ENCODE measurements around the gene TMEM231. TPM values are rescaled to one million over a fixed set of nuclear protein-coding genes. Genes with fewer than 3 reads are reported as not detected.
A peak's percentile ranks its signal among the peaks of the same experiment; 100 is the strongest.

The TMEM231 gene
- total RNA-seq, 1 donor = 12.1 TPM

- H3K4me3 ChIP-seq (ENCODE audit: low read depth, low read length) = no peak overlapping the region
- no peak for DNase-seq (ENCODE audit: low read depth)
- TF ChIP-seq CTCF (IDR thresholded peaks at IDR 0.05; ENCODE audit: insufficient read depth, low read depth, low read length) = no peak
Measured at GRCh38 chr16:75497558-75497957, 58.5 kb downstream of the TMEM231 start.

GRCh38 chr16:75495076-75495674 is 60.9 kb downstream of the TMEM231 start, which contains the start of gene CHST6:
Gene CHST6, minus strand, starts transcription at chr16:75495441. Its CDS starts 15,613 bp downstream, at chr16:75479828.
- no peak for DNase-seq (ENCODE audit: low read depth)
- TF ChIP-seq CTCF (IDR thresholded peaks at IDR 0.05; ENCODE audit: insufficient read depth, low read depth, low read length) = no peak
- H3K4me3 ChIP-seq (ENCODE audit: low read depth, low read length) = peak within 1 kb of the TSS; percentile 48

GRCh38 chr16:75494661-75495075 is 61.4 kb downstream of the TMEM231 start:
- H3K4me3 ChIP-seq (ENCODE audit: low read depth, low read length) = peak overlapping the region; percentile 48
- no peak for TF ChIP-seq CTCF (IDR thresholded peaks at IDR 0.05; ENCODE audit: insufficient read depth, low read depth, low read length)
- no peak for DNase-seq (ENCODE audit: low read depth)

GRCh38 chr16:75494184-75494583 is 61.9 kb downstream of the TMEM231 start:
- no peak for TF ChIP-seq CTCF (IDR thresholded peaks at IDR 0.05; ENCODE audit: insufficient read depth, low read depth, low read length)
- H3K4me3 ChIP-seq (ENCODE audit: low read depth, low read length) = no peak overlapping the region
- DNase-seq (ENCODE audit: low read depth) = no peak

GRCh38 chr16:75491876-75492275 is 64.2 kb downstream of the TMEM231 start:
- TF ChIP-seq CTCF (IDR thresholded peaks at IDR 0.05; ENCODE audit: insufficient read depth, low read depth, low read length) = peak; percentile 8
- no peak for DNase-seq (ENCODE audit: low read depth)
- H3K4me3 ChIP-seq (ENCODE audit: low read depth, low read length) = no peak overlapping the region

GRCh38 chr16:75488322-75488721 is 67.7 kb downstream of the TMEM231 start:
- DNase-seq (ENCODE audit: low read depth) = no peak
- H3K4me3 ChIP-seq (ENCODE audit: low read depth, low read length) = no peak overlapping the region
- TF ChIP-seq CTCF (IDR thresholded peaks at IDR 0.05; ENCODE audit: insufficient read depth, low read depth, low read length) = no peak

Other genes with a start within 250 kb of the TMEM231 start
- gene CFDP1, start 122.7 kb downstream of the TMEM231 start, total RNA-seq = 38.0 and 39.7 TPM in 2 replicates
- 10.6 and 19.0 TPM in 2 replicates for gene TMEM170A, start 91.6 kb downstream of the TMEM231 start, total RNA-seq
- under 0.01 TPM in 2 replicates for gene CHST6, start 60.8 kb downstream of the TMEM231 start, total RNA-seq
- under 0.01 TPM in 1 of 2 replicates, not detected in the other for gene CHST5, start 20.1 kb downstream of the TMEM231 start, total RNA-seq
- gene GABARAPL2, start 10.1 kb upstream of the TMEM231 start, total RNA-seq = 25.4 and 36.3 TPM in 2 replicates
- 69.9 and 83.8 TPM in 2 replicates for gene ADAT1, start 67.0 kb upstream of the TMEM231 start, total RNA-seq
- 139 and 157 TPM in 2 replicates for gene KARS1, start 91.4 kb upstream of the TMEM231 start, total RNA-seq
- gene TERF2IP, start 91.5 kb upstream of the TMEM231 start, total RNA-seq = 28.3 and 43.6 TPM in 2 replicates
- gene CPHXL2, start 120.8 kb upstream of the TMEM231 start, total RNA-seq = not detected in 2 replicates
- not detected in 2 replicates for gene DUXB, start 145.2 kb upstream of the TMEM231 start, total RNA-seq
- gene CPHXL, start 170.2 kb upstream of the TMEM231 start, total RNA-seq = not detected in 2 replicates